Subcutaneous abdominal adipose tissue (tissue), 5 donors: ENCODE data around the gene MFSD6.

Experiments used
- H3K27ac ChIP-seq: one replicate; pipeline ENCODE4 v1.7.0; 2013; ENCODE audit warnings: low read depth, mild to moderate bottlenecking, inconsistent platforms, low read length, moderate library complexity
- H3K27me3 ChIP-seq, 5 donors: one replicate each; pipeline ENCODE4 v1.7.0; 2013; ENCODE audit warnings: low read length in 5 of 5, inconsistent platforms in 1 of 5; ENCODE audit not compliant: control insufficient read depth in 5 of 5, insufficient read depth in 4 of 5
- H3K36me3 ChIP-seq, 5 donors: one replicate each; pipeline ENCODE4 v1.7.0; 2013; ENCODE audit warnings: low read length in 5 of 5; ENCODE audit not compliant: control insufficient read depth in 5 of 5, insufficient read depth in 5 of 5
- H3K4me1 ChIP-seq, 5 donors: one replicate each; pipeline ENCODE4 v1.7.0; 2013; ENCODE audit warnings: low read length in 5 of 5, mild to moderate bottlenecking in 3 of 5, moderate library complexity in 1 of 5; ENCODE audit not compliant: control insufficient read depth in 5 of 5, insufficient read depth in 5 of 5
- H3K4me3 ChIP-seq, 5 donors: one replicate each; pipeline ENCODE4 v1.7.0; 2013; ENCODE audit warnings: low read length in 5 of 5, low read depth in 1 of 5
- H3K9ac ChIP-seq, 5 donors: one replicate each; pipeline ENCODE4 v1.7.0; 2013; ENCODE audit warnings: low read length in 5 of 5, mild to moderate bottlenecking in 4 of 5, moderate library complexity in 3 of 5
- H3K9me3 ChIP-seq, 5 donors: one replicate each; pipeline ENCODE4 v1.7.0; 2013; ENCODE audit warnings: low read length in 5 of 5; ENCODE audit not compliant: control insufficient read depth in 5 of 5
- donor health status: healthy.
- donor health status: healthy.
- donor health status: healthy.
- donor health status: healthy.
- donor health status: healthy.

MFSD6 gene

DNA sequence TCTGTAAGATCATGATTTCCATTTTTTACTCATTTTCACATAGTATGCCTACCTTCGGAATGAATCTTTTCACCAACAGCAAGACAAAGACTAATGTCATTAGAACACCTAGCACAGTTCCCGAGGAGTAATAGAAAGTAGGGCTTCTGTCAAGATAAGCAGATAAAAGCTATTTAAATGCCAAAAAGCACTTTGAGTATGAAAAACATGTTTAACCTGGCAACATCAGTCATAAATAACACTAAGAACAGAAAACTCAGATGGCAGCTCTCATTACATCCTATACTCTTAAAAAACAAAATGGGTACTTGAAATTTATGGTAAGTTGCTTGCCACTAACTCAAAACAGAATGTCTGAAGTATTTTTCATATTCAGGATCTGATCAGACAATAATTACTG, 109.3 kb downstream of the MFSD6 start:
- no peaks in the 10 kb centered on the region for H3K9me3 ChIP-seq
- no peaks in the 10 kb centered on the region for H3K4me1 ChIP-seq
- H3K4me3 ChIP-seq, result no peak overlapping the region
- peaks cover 7 to 16% (median 10%) of the 10 kb centered on the region in 5 donors for H3K36me3 ChIP-seq
- H3K27me3 ChIP-seq, result no peaks in the 10 kb centered on the region
- H3K27ac ChIP-seq, result no peak overlapping the region
- H3K9ac ChIP-seq, result no peak overlapping the region

- Histone ChIP-seq H3K9me3 (no peaks in the 10 kb centered on the region), H3K27me3 (no peaks in the 10 kb centered on the region), H3K36me3 (peaks cover 0 to 4% (median 0%) of the 10 kb centered on the region in 5 donors), H3K4me1 (no peaks in the 10 kb centered on the region), H3K9ac (no peak overlapping the region), H3K4me3 (no peak overlapping the region), H3K27ac (no peak overlapping the region)
Measured at GRCh38 chr2:190519975-190520767, 112.0 kb downstream of the MFSD6 start.

- Histone ChIP-seq H3K27ac (no peak overlapping the region), H3K36me3 (no peaks in the 10 kb centered on the region), H3K9ac (no peak overlapping the region), H3K4me3 (no peak overlapping the region), H3K9me3 (no peaks in the 10 kb centered on the region), H3K27me3 (no peaks in the 10 kb centered on the region), H3K4me1 (peaks cover 0 to 33% (median 15%) of the 10 kb centered on the region in 5 donors)
Measured at GRCh38 chr2:190524928-190525327, 116.8 kb downstream of the MFSD6 start.

GRCh38 chr2:190526105-190526750, 118.1 kb downstream of the MFSD6 start:
- Histone ChIP-seq H3K27ac (no peak overlapping the region), H3K4me3 (no peak overlapping the region), H3K36me3 (no peaks in the 10 kb centered on the region), H3K9ac (no peak overlapping the region), H3K9me3 (no peaks in the 10 kb centered on the region), H3K27me3 (no peaks in the 10 kb centered on the region), H3K4me1 (peaks cover 0 to 44% (median 24%) of the 10 kb centered on the region in 5 donors)

DNA sequence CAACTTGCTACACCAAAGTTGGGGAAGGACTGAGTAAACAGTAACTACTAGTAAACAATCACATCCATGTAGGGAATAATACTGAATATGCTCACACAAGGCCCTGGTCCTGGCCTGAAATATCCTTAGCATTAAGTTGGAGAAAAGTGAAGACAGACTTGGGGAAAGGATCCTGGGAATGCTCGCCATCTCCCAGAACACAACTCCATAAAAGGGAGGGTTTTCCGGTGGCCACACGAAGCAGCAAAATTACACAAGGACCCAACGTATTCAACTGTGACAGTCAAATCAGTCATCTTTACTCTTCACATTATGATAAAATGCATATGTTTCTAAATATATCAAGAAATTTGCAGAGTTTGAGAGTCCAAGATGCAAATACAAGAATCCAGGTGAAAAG, 119.1 kb downstream of the MFSD6 start:
- no peaks in the 10 kb centered on the region for H3K27me3 ChIP-seq
- H3K9me3 ChIP-seq, result no peaks in the 10 kb centered on the region
- H3K4me3 ChIP-seq, result no peak overlapping the region
- H3K27ac ChIP-seq, result no peak overlapping the region
- H3K36me3 ChIP-seq, result no peaks in the 10 kb centered on the region
- H3K4me1 ChIP-seq, result peaks cover 0 to 44% (median 24%) of the 10 kb centered on the region in 5 donors
- H3K9ac ChIP-seq, result no peak overlapping the region

GRCh38 chr2:190527918-190528317, 119.8 kb downstream of the MFSD6 start:
- Histone ChIP-seq H3K4me1 (peaks cover 0 to 47% (median 26%) of the 10 kb centered on the region in 5 donors), H3K36me3 (no peaks in the 10 kb centered on the region), H3K27me3 (no peaks in the 10 kb centered on the region), H3K4me3 (no peak overlapping the region), H3K9ac (no peak overlapping the region), H3K27ac (no peak overlapping the region), H3K9me3 (no peaks in the 10 kb centered on the region)

- Histone ChIP-seq H3K9me3 (no peaks in the 10 kb centered on the region), H3K27ac (no peak overlapping the region)
Measured at GRCh38 chr2:190528521-190529001, 120.4 kb downstream of the MFSD6 start.

DNA sequence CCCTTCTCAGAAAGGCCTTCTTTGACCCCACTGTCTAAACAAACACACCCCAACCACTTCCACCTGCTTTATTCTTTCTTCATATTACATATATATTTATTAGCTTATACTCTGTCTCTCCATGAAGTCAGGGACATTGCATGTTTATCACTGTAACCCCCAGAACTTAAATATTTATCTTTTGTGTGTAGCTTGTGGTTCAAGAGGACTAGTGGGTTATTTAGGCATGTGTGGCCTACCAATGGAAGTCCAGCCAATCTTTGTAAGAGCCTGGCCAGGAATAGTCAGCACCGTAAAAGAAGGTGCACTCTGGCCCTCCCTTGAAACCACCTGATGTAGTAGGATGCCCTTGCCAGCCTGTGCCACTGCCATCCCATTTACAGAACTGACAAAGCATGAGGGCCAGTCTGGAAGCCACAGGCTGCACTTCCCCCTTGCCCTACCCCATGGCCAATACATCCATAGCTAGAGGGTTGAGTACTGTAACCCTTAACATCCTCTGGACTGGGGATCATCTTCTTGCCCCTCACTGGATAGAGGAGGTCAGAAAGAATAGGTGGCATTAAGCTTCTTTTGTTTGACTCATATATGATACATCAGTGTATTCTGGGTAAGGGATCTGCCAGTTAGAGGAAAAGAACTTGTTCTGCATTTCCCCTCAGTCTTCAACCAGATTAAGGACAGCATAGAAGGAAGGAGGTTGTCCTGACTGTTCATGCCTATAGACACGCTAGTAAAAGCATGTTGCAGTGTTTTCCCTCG, 121.5 kb downstream of the MFSD6 start:
- H3K4me3 ChIP-seq, result no peak overlapping the region
- peaks cover 0 to 59% (median 32%) of the 10 kb centered on the region in 5 donors for H3K4me1 ChIP-seq
- H3K9ac ChIP-seq, result no peak overlapping the region
- H3K36me3 ChIP-seq, result no peaks in the 10 kb centered on the region
- no peaks in the 10 kb centered on the region for H3K27me3 ChIP-seq
- H3K9me3 ChIP-seq, result no peaks in the 10 kb centered on the region
- H3K27ac ChIP-seq, result peak overlapping the region; percentile 6

More at GRCh38 chr2:190528521-190529001, 120.4 kb downstream of the MFSD6 start:
- Histone ChIP-seq H3K36me3 (no peaks in the 10 kb centered on the region), H3K4me1 (peaks cover 0 to 53% (median 29%) of the 10 kb centered on the region in 5 donors), H3K4me3 (no peak overlapping the region), H3K9ac (peak overlapping the region in 1 of 5 donors; percentile 6), H3K27me3 (no peaks in the 10 kb centered on the region)

- Histone ChIP-seq H3K4me1 (peaks cover 0 to 61% (median 32%) of the 10 kb centered on the region in 5 donors), H3K36me3 (no peaks in the 10 kb centered on the region), H3K4me3 (no peak overlapping the region), H3K9me3 (no peaks in the 10 kb centered on the region), H3K27me3 (no peaks in the 10 kb centered on the region), H3K27ac (peak overlapping the region; percentile 6), H3K9ac (peak overlapping the region in 1 of 5 donors; percentile 30)
Measured at GRCh38 chr2:190530248-190530900, 122.2 kb downstream of the MFSD6 start.
